Measurements from ENCODE around the gene MEF2D. TPM values are rescaled to one million over a fixed set of nuclear protein-coding genes. Genes with fewer than 3 reads are reported as not detected.

Gene MEF2D
- total RNA-seq, 5 donors from 2014 or later (not counting 1 experiment from before 2014, with no cell fraction given) = 60.7 to 133 (median 79.3) TPM

DNA sequence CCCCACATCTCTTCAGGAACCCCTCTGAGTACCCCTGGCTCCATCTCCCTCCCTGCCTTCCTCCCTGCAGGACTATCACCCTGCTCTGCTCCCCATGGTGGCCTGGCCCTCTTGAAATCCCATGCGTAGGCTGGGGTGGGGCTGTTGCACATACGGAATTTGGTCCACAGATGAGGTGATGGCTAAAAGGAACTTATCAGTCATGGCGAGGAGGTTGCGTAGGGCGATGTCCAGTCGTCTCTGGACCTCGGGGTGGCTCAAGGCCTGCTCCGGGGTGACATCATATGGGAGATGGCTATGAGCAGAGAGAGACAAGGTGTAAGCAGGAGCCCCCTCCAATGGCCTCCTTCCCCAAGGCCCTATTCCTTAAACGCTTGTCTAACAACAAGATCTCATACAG lies 36.5 kb upstream of the MEF2D start:
- Histone ChIP-seq H3K27me3 (replicated peaks in 1 of 2; ENCODE audit: control insufficient read depth in 2 of 2, extremely low read depth in 1 of 2, insufficient read depth in 2 of 2, low read length in 1 of 2) (peaks cover 0 to 5% of the 10 kb centered on the region in 2 experiments), H3K4me3 (ENCODE audit: control insufficient read depth in 1 of 2, extremely low read depth in 1 of 2, low read length in 1 of 2) (no peak overlapping the region), H3K4me1 (ENCODE audit: control insufficient read depth in 1 of 2, extremely low read depth in 1 of 2, insufficient read depth in 2 of 2, low read length in 2 of 2) (no peaks in the 10 kb centered on the region), H3K9me3 (no peaks in the 10 kb centered on the region), H3K27ac (ENCODE audit: low read length) (no peak overlapping the region), H3K36me3 (ENCODE audit: control insufficient read depth in 2 of 2, extremely low read depth in 1 of 2, insufficient read depth in 1 of 2, low read length in 1 of 2) (no peaks in the 10 kb centered on the region)
- no peak for DNase-seq
- H3K4me3 Mint-ChIP-seq = no peak overlapping the region
- no peaks in the 10 kb centered on the region for H3K27me3 Mint-ChIP-seq
- ChIA-PET CTCF (interaction anchor here in 1 of 2 donors (1.0 kb wide), 1 partner anchor 35 kb away, joined by 3 read pairs; no protein-coding TSS in a partner anchor), POLR2A (no interaction called here)
- no peaks in the 10 kb centered on the region for H3K4me1 Mint-ChIP-seq
- H3K36me3 Mint-ChIP-seq = no peaks in the 10 kb centered on the region
- WGBS (ENCODE audit: insufficient coverage) = 100% methylated on average over 4 of the region's 9 CpGs
- no peak overlapping the region for H3K27ac Mint-ChIP-seq
- ATAC-seq (replicated peaks in 1 of 4) = no peak
- no peaks in the 10 kb centered on the region for H3K9me3 Mint-ChIP-seq

DNA sequence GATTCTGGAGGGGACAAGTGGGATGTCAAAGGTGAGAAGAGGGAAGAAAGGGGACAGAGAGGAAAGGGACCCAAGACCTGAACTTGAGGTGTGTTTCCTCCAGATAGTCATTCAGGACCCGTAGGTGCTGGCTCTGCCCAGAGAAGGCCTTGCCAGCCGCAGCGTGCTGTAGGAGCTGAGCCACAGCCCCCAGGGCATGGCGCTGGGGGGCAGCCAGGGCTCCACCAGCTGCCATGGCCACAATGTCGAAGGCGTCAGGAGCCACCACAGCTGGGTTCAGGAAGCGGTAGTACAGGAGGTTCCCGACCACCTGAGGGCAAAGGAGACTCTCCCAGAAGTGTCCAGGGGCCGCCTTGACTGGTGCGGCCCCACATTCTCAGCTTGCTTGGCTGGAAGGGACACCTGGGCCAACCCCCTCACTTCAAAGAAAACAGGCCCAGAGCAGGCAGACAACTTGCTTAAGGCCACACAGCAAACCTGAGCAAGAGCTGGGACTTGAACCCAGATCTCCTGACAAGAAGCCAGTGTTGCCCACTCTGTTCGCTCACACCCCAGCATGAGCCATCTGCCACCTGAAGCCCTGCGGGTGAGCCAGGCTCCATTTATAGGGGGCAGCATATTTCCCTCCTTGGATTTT lies 34.0 kb upstream of the MEF2D start:
- CTCF ChIA-PET = interaction anchor here in 1 of 2 donors (1.5 kb wide), 1 partner anchor 54 kb away, joined by 4 read pairs; no protein-coding TSS in a partner anchor
- WGBS (ENCODE audit: insufficient coverage) = 95% methylated on average over 9 of the region's 12 CpGs
- no peak overlapping the region for H3K4me3 ChIP-seq (ENCODE audit: control insufficient read depth in 1 of 2, extremely low read depth in 1 of 2, low read length in 1 of 2)
- H3K27ac Mint-ChIP-seq = no peak overlapping the region
- no peaks in the 10 kb centered on the region for H3K36me3 Mint-ChIP-seq
- no peaks in the 10 kb centered on the region for H3K36me3 ChIP-seq (ENCODE audit: control insufficient read depth in 2 of 2, extremely low read depth in 1 of 2, insufficient read depth in 1 of 2, low read length in 1 of 2)
- no peak for ATAC-seq (replicated peaks in 1 of 4)
- no peaks in the 10 kb centered on the region for H3K9me3 ChIP-seq
- peaks cover 0 to 5% of the 10 kb centered on the region in 2 experiments for H3K27me3 ChIP-seq (replicated peaks in 1 of 2; ENCODE audit: control insufficient read depth in 2 of 2, extremely low read depth in 1 of 2, insufficient read depth in 2 of 2, low read length in 1 of 2)
- no peak overlapping the region for H3K27ac ChIP-seq (ENCODE audit: low read length)
- H3K9me3 Mint-ChIP-seq = no peaks in the 10 kb centered on the region
- no peaks in the 10 kb centered on the region for H3K27me3 Mint-ChIP-seq
- no peaks in the 10 kb centered on the region for H3K4me1 ChIP-seq (ENCODE audit: control insufficient read depth in 1 of 2, extremely low read depth in 1 of 2, insufficient read depth in 2 of 2, low read length in 2 of 2)
- no peaks in the 10 kb centered on the region for H3K4me1 Mint-ChIP-seq
- H3K4me3 Mint-ChIP-seq = no peak overlapping the region
- POLR2A ChIA-PET = no interaction called here
- DNase-seq = no peak

GRCh38 chr1:156533568-156534220 lies 33.1 kb upstream of the MEF2D start:
- 85% methylated on average over 9 of the region's 11 CpGs for WGBS (ENCODE audit: insufficient coverage)
- Mint-ChIP-seq H3K36me3 (no peaks in the 10 kb centered on the region), H3K4me3 (no peak overlapping the region), H3K27ac (no peak overlapping the region), H3K9me3 (no peaks in the 10 kb centered on the region), H3K27me3 (no peaks in the 10 kb centered on the region), H3K4me1 (peaks cover 0 to 2% (median under 1%) of the 10 kb centered on the region in 3 donors)
- no peak overlapping the region for H3K27ac ChIP-seq (ENCODE audit: low read length)
- no peak for ATAC-seq (replicated peaks in 1 of 4)
- H3K9me3 ChIP-seq = no peaks in the 10 kb centered on the region
- DNase-seq = no peak
- ChIA-PET CTCF (interaction anchor here in 1 of 2 donors (0.5 kb wide), 1 partner anchor 180 kb away, joined by 3 read pairs; no protein-coding TSS in a partner anchor), POLR2A (no interaction called here)
- H3K4me3 ChIP-seq (ENCODE audit: control insufficient read depth in 1 of 2, extremely low read depth in 1 of 2, low read length in 1 of 2) = no peak overlapping the region
- peaks cover 0 to 5% of the 10 kb centered on the region in 2 experiments for H3K27me3 ChIP-seq (replicated peaks in 1 of 2; ENCODE audit: control insufficient read depth in 2 of 2, extremely low read depth in 1 of 2, insufficient read depth in 2 of 2, low read length in 1 of 2)
- H3K4me1 ChIP-seq (ENCODE audit: control insufficient read depth in 1 of 2, extremely low read depth in 1 of 2, insufficient read depth in 2 of 2, low read length in 2 of 2) = peaks cover 0 to 3% of the 10 kb centered on the region in 2 experiments
- no peaks in the 10 kb centered on the region for H3K36me3 ChIP-seq (ENCODE audit: control insufficient read depth in 2 of 2, extremely low read depth in 1 of 2, insufficient read depth in 1 of 2, low read length in 1 of 2)

- Mint-ChIP-seq H3K27ac (no peak overlapping the region), H3K4me1 (peaks cover 8 to 14% (median 10%) of the 10 kb centered on the region in 3 donors), H3K27me3 (no peaks in the 10 kb centered on the region), H3K9me3 (no peaks in the 10 kb centered on the region), H3K4me3 (no peak overlapping the region), H3K36me3 (no peaks in the 10 kb centered on the region)
- no peaks in the 10 kb centered on the region for H3K9me3 ChIP-seq
- 100% methylated on average over 2 of the region's 4 CpGs for WGBS (ENCODE audit: insufficient coverage)
- no peaks in the 10 kb centered on the region for H3K36me3 ChIP-seq (ENCODE audit: control insufficient read depth in 2 of 2, extremely low read depth in 1 of 2, insufficient read depth in 1 of 2, low read length in 1 of 2)
- no peak for DNase-seq
- peaks cover 0 to 11% of the 10 kb centered on the region in 2 experiments for H3K4me1 ChIP-seq (ENCODE audit: control insufficient read depth in 1 of 2, extremely low read depth in 1 of 2, insufficient read depth in 2 of 2, low read length in 2 of 2)
- ChIA-PET POLR2A (interaction anchor here (0.6 to 0.7 kb wide), 3 partner anchors 34 to 59 kb away, joined by 3 to 10 read pairs (median 6); partner anchors contain the start of gene NAXE (in 1 of the 2)), CTCF (interaction anchor here in 1 of 2 donors (0.6 to 0.7 kb wide), 2 partner anchors 188 to 610 kb away, joined by 3 to 5 read pairs; no protein-coding TSS in a partner anchor)
- H3K4me3 ChIP-seq (ENCODE audit: control insufficient read depth in 1 of 2, extremely low read depth in 1 of 2, low read length in 1 of 2) = no peak overlapping the region
- ATAC-seq (replicated peaks in 1 of 4) = no peak
- peaks cover 0 to 5% of the 10 kb centered on the region in 2 experiments for H3K27me3 ChIP-seq (replicated peaks in 1 of 2; ENCODE audit: control insufficient read depth in 2 of 2, extremely low read depth in 1 of 2, insufficient read depth in 2 of 2, low read length in 1 of 2)
- no peak overlapping the region for H3K27ac ChIP-seq (ENCODE audit: low read length)
These were observed 31.8 kb upstream of the MEF2D start for GRCh38 chr1:156532374-156532773.

- ATAC-seq (replicated peaks in 1 of 4) (no peak), DNase-seq (no peak)
- ChIA-PET POLR2A (no interaction called here), CTCF (no interaction called here)
- Histone ChIP-seq H3K4me3 (ENCODE audit: control insufficient read depth in 1 of 2, extremely low read depth in 1 of 2, low read length in 1 of 2) (no peak overlapping the region), H3K36me3 (ENCODE audit: control insufficient read depth in 2 of 2, extremely low read depth in 1 of 2, insufficient read depth in 1 of 2, low read length in 1 of 2) (no peaks in the 10 kb centered on the region), H3K27ac (ENCODE audit: low read length) (no peak overlapping the region), H3K27me3 (replicated peaks in 1 of 2; ENCODE audit: control insufficient read depth in 2 of 2, extremely low read depth in 1 of 2, insufficient read depth in 2 of 2, low read length in 1 of 2) (peaks cover 0 to 5% of the 10 kb centered on the region in 2 experiments), H3K4me1 (ENCODE audit: control insufficient read depth in 1 of 2, extremely low read depth in 1 of 2, insufficient read depth in 2 of 2, low read length in 2 of 2) (peaks cover 2 to 20% of the 10 kb centered on the region in 2 experiments), H3K9me3 (no peaks in the 10 kb centered on the region)
- Mint-ChIP-seq H3K9me3 (no peaks in the 10 kb centered on the region), H3K4me3 (no peak overlapping the region), H3K4me1 (peaks cover 22 to 29% (median 22%) of the 10 kb centered on the region in 3 donors), H3K27me3 (no peaks in the 10 kb centered on the region), H3K27ac (no peak overlapping the region), H3K36me3 (no peaks in the 10 kb centered on the region)
- 90% methylated on average over 11 of the region's 18 CpGs for WGBS (ENCODE audit: insufficient coverage)
These were observed 29.4 kb upstream of the MEF2D start for GRCh38 chr1:156530006-156530405.

- Histone ChIP-seq H3K27me3 (replicated peaks in 1 of 2; ENCODE audit: control insufficient read depth in 2 of 2, extremely low read depth in 1 of 2, insufficient read depth in 2 of 2, low read length in 1 of 2) (no peaks in the 10 kb centered on the region), H3K27ac (ENCODE audit: low read length) (no peak overlapping the region), H3K36me3 (ENCODE audit: control insufficient read depth in 2 of 2, extremely low read depth in 1 of 2, insufficient read depth in 1 of 2, low read length in 1 of 2) (no peaks in the 10 kb centered on the region), H3K9me3 (no peaks in the 10 kb centered on the region), H3K4me3 (ENCODE audit: control insufficient read depth in 1 of 2, extremely low read depth in 1 of 2, low read length in 1 of 2) (no peak overlapping the region), H3K4me1 (ENCODE audit: control insufficient read depth in 1 of 2, extremely low read depth in 1 of 2, insufficient read depth in 2 of 2, low read length in 2 of 2) (peaks cover 11 to 31% of the 10 kb centered on the region in 2 experiments)
- ATAC-seq (replicated peaks in 1 of 4) (no peak), DNase-seq (no peak)
- ChIA-PET CTCF (interaction anchor here in 1 of 2 donors (1.0 kb wide), 1 partner anchor 48 kb away, joined by 3 read pairs; no protein-coding TSS in a partner anchor), POLR2A (no interaction called here)
- Mint-ChIP-seq H3K9me3 (no peaks in the 10 kb centered on the region), H3K4me3 (no peak overlapping the region), H3K4me1 (peaks cover 32 to 40% (median 33%) of the 10 kb centered on the region in 3 donors), H3K27ac (no peak overlapping the region), H3K27me3 (no peaks in the 10 kb centered on the region), H3K36me3 (no peaks in the 10 kb centered on the region)
- 91% methylated on average over 7 of the region's 8 CpGs for WGBS (ENCODE audit: insufficient coverage)
These were observed 28.4 kb upstream of the MEF2D start for GRCh38 chr1:156528875-156529425.

Measured in T-cell (primary cell).